ENCODE data around the gene NEUROG1.

NEUROG1 gene

DNA sequence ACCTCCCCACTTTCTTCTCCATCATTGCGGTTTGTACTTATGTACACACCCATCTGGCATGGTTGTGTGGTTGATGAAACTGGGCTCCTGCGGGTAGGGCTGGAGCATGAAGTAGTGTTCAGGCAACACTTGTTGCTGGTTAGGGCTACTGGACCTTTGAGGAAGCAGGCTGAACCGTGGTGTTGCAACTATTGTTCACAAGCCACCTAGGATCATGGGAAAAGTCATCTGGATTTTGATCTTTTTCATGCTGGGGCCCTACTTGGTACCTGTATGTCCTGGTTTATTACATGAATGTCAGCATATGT is 43.5 kb downstream of the NEUROG1 start:
- DNase-seq: no peak

DNA sequence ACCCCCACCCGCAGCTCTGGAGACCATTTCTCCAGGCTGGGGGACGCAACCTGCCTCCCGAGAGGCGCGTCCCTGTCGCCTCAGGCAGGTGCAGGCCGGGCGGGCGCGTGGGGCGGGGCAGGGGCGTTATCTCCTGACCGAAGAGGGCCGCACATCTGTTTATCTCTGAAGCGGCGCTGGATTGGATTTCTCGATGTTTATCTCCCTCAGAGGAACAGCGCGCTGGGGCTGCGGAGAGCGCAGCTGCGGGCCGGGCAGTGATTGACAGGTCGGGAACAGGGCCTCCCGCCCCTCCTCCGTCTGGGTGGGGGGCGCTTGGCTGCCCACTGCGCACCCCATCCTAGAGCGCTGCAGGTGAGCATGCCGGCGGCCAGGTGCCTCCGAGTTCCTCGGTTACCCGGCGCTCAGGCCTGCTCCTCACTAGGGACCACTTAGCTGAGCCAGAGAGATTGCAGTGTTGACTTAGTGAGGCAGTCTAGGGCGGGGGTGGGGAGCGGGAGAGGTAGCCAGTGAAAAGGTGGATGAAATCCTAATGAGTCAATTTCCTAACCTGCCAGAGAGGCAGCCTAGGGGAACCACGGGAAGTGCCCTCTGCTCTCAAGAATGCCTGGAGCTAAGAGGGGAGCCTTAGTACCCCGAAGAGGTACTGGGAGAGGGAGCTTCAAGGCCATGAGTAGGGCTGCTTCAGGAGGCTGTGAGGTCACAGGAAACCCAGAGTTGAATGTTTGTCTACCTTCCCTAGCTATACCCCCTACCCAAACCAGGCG is 44.0 kb downstream of the NEUROG1 start:
- DNase-seq: no peak

- no peak for DNase-seq
Measured at GRCh38 chr5:135491038-135491551, 44.7 kb downstream of the NEUROG1 start.

GRCh38 chr5:135490245-135491037 is 45.3 kb downstream of the NEUROG1 start:
- no peak for DNase-seq

DNA sequence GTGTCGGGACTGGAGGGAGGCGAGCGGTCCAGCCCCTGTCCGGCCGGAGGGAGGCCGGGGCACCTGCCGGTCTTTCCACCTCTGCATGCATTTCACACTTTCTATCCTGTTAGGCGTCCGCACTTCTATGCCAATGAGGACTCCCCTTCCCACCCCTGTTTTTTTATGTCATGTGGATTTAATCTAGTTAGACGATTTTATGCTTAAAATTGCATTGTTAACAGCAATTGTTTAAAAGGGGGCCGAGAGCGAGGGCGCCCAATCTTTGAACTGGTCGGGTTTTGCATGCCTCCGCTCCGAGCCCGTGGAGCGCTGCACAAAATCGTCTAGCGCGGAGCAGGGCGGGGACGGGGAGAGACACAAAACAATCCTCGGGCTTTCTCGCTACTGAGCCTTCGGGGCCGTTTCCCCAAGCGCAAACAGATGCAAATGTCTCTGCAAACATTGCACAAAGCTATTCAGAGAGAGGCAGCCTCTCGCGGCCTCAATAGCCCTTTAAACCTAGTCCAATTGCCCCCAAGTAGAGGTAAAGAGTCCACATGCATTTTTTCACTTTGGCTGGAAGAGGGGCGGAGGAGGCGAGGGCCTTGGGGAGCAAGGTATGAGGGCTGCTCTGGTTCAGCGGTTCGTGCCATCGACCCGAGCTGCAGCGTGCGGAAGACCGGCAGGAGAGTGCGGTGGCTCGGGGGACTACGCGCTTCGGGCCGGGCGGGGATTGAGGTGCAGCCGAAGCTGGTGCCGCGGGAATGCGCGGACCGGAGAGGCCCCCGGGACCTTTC is 46.1 kb downstream of the NEUROG1 start:
- DNase-seq: no peak

DNA sequence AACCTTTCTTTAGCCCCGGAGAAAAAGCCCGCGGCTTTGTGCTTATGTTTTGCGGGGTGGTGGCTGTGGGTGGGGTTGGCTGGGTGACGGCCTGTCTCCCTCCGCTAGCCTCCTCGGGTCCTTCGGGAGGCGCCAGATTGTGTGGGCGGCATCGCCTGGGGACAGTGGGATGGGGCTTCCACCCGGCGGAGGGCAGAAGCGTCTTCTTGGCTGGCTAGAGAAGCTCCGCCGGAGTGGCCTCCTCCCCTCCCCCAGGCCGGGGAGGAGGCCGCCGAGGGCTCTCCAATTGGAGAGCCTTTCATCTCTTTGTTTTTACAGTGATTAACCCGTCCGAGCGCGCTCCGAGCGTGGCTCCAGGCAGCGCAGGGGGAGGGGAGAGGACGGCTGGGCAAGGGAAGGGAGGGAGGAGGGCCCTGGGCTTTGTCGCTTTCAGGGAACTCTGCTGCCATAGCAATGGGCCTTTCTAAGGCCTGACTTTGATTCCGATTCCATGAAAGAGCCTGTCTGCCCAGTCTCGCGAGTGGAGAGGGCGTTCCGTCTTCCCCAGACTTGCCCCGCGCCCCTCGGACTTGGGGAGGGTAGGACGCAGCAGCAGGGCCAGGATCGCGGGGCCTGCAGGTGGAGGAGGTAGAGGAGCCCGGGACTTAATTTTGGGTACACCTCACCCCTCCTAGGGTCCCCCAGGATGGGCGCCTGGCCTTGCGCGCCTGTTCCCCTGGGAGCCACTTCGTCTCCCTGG is 46.9 kb downstream of the NEUROG1 start:
- peak in 9 of 14 donors; percentile 19 to 84 (median 26) for DNase-seq

GRCh38 chr5:135487839-135488514 is 47.8 kb downstream of the NEUROG1 start:
- no peak for DNase-seq

DNA sequence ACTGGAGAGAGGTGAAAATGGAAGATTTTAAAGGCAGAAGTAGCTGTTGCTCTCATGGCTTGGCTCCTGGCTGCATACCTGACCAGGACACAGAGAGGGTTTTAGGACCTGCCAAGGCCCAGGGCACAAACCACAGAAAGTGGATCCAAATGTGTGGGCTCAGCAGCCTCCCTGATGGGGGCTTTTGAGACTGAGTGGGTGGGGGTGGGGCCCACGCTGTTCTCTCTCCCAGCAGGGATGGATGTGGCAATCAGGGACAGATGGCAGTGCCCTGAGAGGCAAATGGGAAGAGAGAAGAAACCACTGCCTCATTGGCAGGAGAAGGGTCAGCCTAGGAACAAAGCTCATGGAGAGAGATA is 48.7 kb downstream of the NEUROG1 start:
- peak in 1 of 14 donors; percentile 40 for DNase-seq

- no peak for DNase-seq
Measured at GRCh38 chr5:135486131-135487036, 49.4 kb downstream of the NEUROG1 start.

GRCh38 chr5:135484674-135485086 is 51.1 kb downstream of the NEUROG1 start:
- DNase-seq: no peak

Data from C1 segment of cervical spinal cord (tissue), 14 donors.